ENCODE measurements around the gene LMCD1.

DNA sequence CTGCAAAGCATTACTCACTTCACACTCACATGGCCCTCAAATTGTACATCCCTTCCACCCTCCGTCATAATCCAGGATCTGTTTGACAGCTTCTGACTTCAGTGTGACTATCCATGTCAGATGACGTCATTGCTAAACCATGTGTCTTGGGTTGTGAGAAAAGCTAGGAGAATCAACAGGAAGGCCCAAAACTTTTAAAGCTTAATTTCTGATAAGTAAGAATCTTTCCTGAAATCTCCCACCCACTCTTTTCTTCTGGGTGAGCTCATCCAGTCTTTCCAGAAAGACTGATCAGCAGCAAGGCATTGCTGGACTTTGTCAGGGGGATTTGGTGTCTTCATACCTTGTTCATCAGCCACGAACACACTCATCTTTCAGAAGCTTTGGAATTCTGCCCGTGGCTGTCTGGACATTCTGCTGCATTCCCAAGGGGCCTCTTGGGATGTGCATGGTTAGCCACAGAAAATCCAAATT is 11.5 kb upstream of the LMCD1 start:
- no peak for TF ChIP-seq EZH2 (IDR thresholded peaks at IDR 0.05)
- no peak for TF ChIP-seq FOXP2 (optimal IDR thresholded peaks at IDR 0.05; ENCODE audit: control extremely low read depth, extremely low read length, insufficient read depth)

Data from SK-N-MC (cell line).